SK-N-SH treated with all-trans-retinoic acid at 6 μM for 48 hours (cell line): ENCODE data around the gene ZFP62.

Experiments
- ATAC-seq: fragments of 200-7000 bp; cut with Tn5 transposase; 3 replicates; pipeline ENCODE4 v1.9.1; 2020; ENCODE audit warnings: mild to moderate bottlenecking, moderate library complexity
- ARNTL ChIP-seq: fragments of 450-650 bp; formaldehyde crosslinking; IDR thresholded peaks from 2 replicates; pipeline ENCODE4 v1.5.0; 2020; ENCODE audit warnings: low read depth, mild to moderate bottlenecking, moderate library complexity, borderline replicate concordance
- BACH2 ChIP-seq: fragments of 250-450 bp; sonication (Bioruptor Pico); IDR thresholded peaks from 2 replicates; pipeline ENCODE4 v1.9.0; 2021; ENCODE audit warnings: mild to moderate bottlenecking, borderline replicate concordance
- CSDC2 ChIP-seq: fragments of 250-450 bp; sonication (Bioruptor Pico); IDR thresholded peaks from 2 replicates; pipeline ENCODE4 v1.5.0; 2020; ENCODE audit warnings: mild to moderate bottlenecking, moderate library complexity
- GLIS3 ChIP-seq: fragments of 250-450 bp; sonication (Bioruptor Pico); IDR thresholded peaks from 2 replicates; pipeline ENCODE4 v1.5.0; 2020; ENCODE audit warnings: mild to moderate bottlenecking, moderate library complexity
- OSR1 ChIP-seq: fragments of 250-450 bp; sonication (Bioruptor Pico); IDR thresholded peaks from 2 replicates; pipeline ENCODE4 v1.8.0; 2022; ENCODE audit warnings: moderate library complexity, mild to moderate bottlenecking, inconsistent platforms
- PPARA ChIP-seq: fragments of 250-450 bp; sonication (Bioruptor Pico); IDR thresholded peaks from 2 replicates; pipeline ENCODE4 v1.5.0; 2020; ENCODE audit warnings: mild to moderate bottlenecking, borderline replicate concordance
- SNAI2 ChIP-seq: fragments of 250-450 bp; sonication (Bioruptor Pico); IDR thresholded peaks from 2 replicates; pipeline ENCODE4 v1.5.0; 2020; ENCODE audit warnings: mild to moderate bottlenecking, moderate library complexity
- TCF4 ChIP-seq: fragments of 250-450 bp; sonication (Bioruptor Pico); IDR thresholded peaks from 2 replicates; pipeline ENCODE4 v1.8.0; 2021; ENCODE audit warnings: mild to moderate bottlenecking, moderate library complexity, borderline replicate concordance
- ZC3H10 ChIP-seq: fragments of 250-450 bp; sonication (Bioruptor Pico); IDR thresholded peaks from 2 replicates; pipeline ENCODE4 v1.5.1; 2021; ENCODE audit warnings: mild to moderate bottlenecking, moderate library complexity
- ZFP3 ChIP-seq: fragments of 250-450 bp; sonication (Bioruptor Pico); IDR thresholded peaks from 2 replicates; pipeline ENCODE4 v1.5.0; 2020; ENCODE audit warnings: mild to moderate bottlenecking, moderate library complexity
- ZFP30 ChIP-seq: fragments of 450-650 bp; formaldehyde crosslinking; IDR thresholded peaks from 2 replicates; pipeline ENCODE4 v1.5.0; 2022; ENCODE audit warnings: mild to moderate bottlenecking, moderate library complexity
- TF ChIP-seq, protein P1 (sequence below): fragments of 250-450 bp; sonication (Bioruptor Pico); IDR thresholded peaks from 2 replicates; pipeline ENCODE4 v1.8.0; 2020; ENCODE audit warnings: mild to moderate bottlenecking, moderate library complexity, borderline replicate concordance
- TF ChIP-seq, protein P2 (sequence below): fragments of 250-450 bp; sonication (Bioruptor Pico); IDR thresholded peaks from 2 replicates; pipeline ENCODE4 v1.5.1; 2020; ENCODE audit warnings: low read depth, mild to moderate bottlenecking, moderate library complexity
- TF ChIP-seq, protein P3 (sequence below): fragments of 250-450 bp; sonication (Bioruptor Pico); IDR thresholded peaks from 2 replicates; pipeline ENCODE4 v1.5.0; 2020; ENCODE audit warnings: mild to moderate bottlenecking, moderate library complexity

The ZFP62 gene

DNA sequence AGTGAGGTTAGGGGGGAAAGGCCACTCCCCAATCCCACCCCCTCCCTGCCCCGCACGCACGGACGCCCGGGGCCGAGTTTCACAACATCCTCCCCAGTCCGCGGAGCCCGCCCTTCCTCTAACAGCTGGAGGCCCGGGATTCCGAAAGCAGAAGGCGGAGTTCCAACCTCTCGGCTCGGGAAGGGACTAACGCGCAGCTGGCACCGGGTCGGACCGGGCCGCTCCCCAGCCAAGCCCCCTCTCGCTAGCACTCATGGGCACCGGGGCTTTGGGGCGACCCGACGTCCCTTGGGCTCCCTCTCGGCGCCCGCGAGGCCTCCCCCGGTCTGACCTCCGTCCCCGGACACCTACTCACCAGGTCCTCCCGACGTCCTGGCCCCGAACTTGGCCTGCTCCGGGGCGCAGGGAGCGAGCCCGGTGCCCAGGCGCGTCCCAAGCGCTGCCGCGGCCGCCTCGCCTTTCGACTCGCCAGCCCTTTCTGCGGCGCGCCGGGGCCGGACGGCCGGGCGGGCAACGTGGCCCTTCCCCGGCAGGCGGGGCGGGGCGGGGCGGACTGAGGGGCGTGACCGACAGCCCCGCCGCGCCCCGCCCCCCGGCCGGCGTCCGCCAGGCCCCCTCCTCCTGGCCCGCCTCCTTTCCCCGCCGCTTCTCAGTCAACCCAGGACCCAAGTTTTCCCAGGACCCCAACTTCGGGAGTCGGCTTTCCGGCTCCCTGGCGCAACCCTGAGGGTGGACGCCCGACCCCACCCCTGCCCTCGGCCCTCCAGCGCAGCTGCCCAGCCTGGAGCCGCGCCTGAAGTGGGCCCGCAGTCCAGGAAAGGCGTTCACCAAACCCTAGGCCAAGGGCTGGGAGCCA lies 58.5 kb downstream of the ZFP62 start, which contains the start of gene MGAT1:
TSS of gene MGAT1 (minus strand) at position 482 of the 856 bp plus-strand sequence. CDS start 9,835 bp downstream, outside the sequence.
- peak; percentile 90 for ATAC-seq
- TF ChIP-seq CSDC2 (CRISPR knock-in tag): 0 out of 2 replicates have a peak, but pooled peaks have one; percentile 23
- no peak for TF ChIP-seq ZFP3
- no peak for TF ChIP-seq GLIS3 (CRISPR knock-in tag)
- TF ChIP-seq, protein P1, sequence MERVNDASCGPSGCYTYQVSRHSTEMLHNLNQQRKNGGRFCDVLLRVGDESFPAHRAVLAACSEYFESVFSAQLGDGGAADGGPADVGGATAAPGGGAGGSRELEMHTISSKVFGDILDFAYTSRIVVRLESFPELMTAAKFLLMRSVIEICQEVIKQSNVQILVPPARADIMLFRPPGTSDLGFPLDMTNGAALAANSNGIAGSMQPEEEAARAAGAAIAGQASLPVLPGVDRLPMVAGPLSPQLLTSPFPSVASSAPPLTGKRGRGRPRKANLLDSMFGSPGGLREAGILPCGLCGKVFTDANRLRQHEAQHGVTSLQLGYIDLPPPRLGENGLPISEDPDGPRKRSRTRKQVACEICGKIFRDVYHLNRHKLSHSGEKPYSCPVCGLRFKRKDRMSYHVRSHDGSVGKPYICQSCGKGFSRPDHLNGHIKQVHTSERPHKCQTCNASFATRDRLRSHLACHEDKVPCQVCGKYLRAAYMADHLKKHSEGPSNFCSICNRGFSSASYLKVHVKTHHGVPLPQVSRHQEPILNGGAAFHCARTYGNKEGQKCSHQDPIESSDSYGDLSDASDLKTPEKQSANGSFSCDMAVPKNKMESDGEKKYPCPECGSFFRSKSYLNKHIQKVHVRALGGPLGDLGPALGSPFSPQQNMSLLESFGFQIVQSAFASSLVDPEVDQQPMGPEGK (CRISPR knock-in tag): no peak
- no peak for TF ChIP-seq PPARA (CRISPR knock-in tag)

DNA sequence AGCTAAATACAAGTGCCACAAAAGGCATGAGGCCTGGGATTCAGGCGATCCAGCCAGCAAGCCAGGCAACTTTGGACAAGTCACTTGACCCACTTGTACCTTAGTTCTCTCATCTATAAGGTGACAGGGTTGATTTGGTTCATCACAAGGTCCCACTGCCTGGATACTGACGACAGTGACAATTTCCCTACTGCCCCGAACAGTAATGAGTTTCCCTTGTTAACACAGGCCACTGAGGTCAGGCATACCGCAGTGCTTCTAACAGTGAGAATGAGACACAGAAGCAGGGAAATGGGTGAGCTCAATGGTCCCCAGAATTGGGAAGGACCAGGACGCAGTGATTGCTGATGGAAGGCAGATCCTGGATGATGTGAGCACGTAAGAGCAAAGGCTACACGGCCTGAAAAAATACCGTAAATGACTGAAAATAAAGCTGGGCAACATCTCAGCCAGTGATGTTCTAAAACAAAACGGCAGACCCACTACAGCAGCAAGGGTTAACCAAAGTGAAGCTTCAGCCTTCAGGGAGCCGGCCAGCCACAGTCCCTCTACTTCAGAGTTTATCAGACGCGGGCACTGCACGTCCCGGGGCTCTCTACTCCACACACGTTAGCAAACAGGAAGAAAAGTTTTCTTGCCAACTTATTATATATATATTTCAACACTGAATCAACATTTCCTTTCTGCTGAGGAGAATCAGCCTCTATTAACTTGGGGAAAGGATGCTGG lies 59.3 kb downstream of the ZFP62 start:
- TF ChIP-seq, protein P2, sequence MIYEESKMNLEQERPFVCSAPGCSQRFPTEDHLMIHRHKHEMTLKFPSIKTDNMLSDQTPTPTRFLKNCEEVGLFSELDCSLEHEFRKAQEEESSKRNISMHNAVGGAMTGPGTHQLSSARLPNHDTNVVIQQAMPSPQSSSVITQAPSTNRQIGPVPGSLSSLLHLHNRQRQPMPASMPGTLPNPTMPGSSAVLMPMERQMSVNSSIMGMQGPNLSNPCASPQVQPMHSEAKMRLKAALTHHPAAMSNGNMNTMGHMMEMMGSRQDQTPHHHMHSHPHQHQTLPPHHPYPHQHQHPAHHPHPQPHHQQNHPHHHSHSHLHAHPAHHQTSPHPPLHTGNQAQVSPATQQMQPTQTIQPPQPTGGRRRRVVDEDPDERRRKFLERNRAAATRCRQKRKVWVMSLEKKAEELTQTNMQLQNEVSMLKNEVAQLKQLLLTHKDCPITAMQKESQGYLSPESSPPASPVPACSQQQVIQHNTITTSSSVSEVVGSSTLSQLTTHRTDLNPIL (CRISPR knock-in tag): no peak
- TF ChIP-seq OSR1 (CRISPR knock-in tag) (no peak), ARNTL (CRISPR knock-in tag) (no peak), TCF4 (CRISPR knock-in tag) (no peak), BACH2 (CRISPR knock-in tag) (no peak), ZC3H10 (CRISPR knock-in tag) (no peak), SNAI2 (no peak), GLIS3 (CRISPR knock-in tag) (no peak), CSDC2 (CRISPR knock-in tag) (no peak)
- TF ChIP-seq, protein P3, sequence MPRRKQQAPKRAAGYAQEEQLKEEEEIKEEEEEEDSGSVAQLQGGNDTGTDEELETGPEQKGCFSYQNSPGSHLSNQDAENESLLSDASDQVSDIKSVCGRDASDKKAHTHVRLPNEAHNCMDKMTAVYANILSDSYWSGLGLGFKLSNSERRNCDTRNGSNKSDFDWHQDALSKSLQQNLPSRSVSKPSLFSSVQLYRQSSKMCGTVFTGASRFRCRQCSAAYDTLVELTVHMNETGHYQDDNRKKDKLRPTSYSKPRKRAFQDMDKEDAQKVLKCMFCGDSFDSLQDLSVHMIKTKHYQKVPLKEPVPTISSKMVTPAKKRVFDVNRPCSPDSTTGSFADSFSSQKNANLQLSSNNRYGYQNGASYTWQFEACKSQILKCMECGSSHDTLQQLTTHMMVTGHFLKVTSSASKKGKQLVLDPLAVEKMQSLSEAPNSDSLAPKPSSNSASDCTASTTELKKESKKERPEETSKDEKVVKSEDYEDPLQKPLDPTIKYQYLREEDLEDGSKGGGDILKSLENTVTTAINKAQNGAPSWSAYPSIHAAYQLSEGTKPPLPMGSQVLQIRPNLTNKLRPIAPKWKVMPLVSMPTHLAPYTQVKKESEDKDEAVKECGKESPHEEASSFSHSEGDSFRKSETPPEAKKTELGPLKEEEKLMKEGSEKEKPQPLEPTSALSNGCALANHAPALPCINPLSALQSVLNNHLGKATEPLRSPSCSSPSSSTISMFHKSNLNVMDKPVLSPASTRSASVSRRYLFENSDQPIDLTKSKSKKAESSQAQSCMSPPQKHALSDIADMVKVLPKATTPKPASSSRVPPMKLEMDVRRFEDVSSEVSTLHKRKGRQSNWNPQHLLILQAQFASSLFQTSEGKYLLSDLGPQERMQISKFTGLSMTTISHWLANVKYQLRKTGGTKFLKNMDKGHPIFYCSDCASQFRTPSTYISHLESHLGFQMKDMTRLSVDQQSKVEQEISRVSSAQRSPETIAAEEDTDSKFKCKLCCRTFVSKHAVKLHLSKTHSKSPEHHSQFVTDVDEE (CRISPR knock-in tag): no peak
- TF ChIP-seq, protein P1 (CRISPR knock-in tag): no peak
- peak; percentile 61 for ATAC-seq

DNA sequence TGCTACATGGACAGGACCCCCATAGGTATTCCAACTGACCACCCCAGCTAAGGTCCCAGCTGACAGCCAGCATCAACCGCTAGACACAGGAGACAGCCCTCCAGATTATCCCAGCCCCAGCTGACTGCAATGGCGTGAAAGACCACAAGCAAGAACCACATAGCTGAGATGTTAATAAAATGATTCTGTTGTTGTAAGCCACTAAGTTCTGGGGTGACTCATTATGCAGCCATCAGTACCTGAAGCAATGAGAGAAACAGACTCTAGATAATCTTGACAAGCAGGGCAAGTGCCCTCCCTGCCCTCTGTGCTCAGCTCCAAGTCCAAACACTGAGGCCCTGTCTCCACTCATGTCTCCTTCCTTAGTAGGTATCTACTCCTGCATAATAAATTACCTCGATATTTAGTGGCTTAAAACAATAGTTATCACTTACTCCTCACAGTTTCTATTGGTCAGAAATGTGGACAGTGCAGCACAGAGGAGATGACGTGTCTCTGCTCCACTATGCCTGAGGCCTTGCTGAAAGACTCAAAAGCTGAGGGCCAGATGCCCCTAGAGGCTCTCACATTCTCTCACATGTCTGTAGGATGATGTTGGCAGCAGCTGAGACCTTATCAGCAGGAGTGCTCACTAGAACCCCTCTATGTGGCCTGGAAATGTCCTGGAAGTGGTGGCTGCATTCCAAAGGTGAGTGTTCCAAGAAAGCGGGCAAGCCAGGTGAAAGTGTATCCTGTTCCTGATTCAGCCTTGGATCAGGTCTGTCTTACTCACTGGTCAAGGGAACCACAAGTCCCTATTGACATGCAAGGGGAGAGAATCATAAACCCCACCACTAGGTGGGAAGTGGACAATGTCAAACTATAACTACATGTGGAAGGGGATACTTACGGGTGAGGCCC lies 60.9 kb downstream of the ZFP62 start:
- no peak for TF ChIP-seq ZC3H10 (CRISPR knock-in tag)
- TF ChIP-seq ZFP30 (CRISPR knock-in tag): no peak
- TF ChIP-seq GLIS3 (CRISPR knock-in tag): no peak
- TF ChIP-seq, protein P3 (CRISPR knock-in tag): no peak
- TF ChIP-seq BACH2 (CRISPR knock-in tag): no peak
- no peak for ATAC-seq
